Activated CD4-positive, alpha-beta T cell treated with anti-CD3 and anti-CD28 coated beads, Interleukin-2, amount 50 U/mL, for 48 hours (primary cell): ENCODE results near the gene TEX44.

Experiments used
- DNase-seq, 2 experiments: peaks; one replicate each; pipeline ENCODE4 v3.0.0-alpha.2; 2020

Gene TEX44

GRCh38 chr2:231634951-231635875 lies 42.5 kb downstream of the TEX44 start:
- DNase-seq = no peak

GRCh38 chr2:231640241-231640640 lies 47.6 kb downstream of the TEX44 start:
- DNase-seq = no peak

- DNase-seq = no peak
These were observed 48.0 kb downstream of the TEX44 start for GRCh38 chr2:231640641-231641111.

- DNase-seq = peak; percentile 71 to 80
These were observed 50.2 kb downstream of the TEX44 start for GRCh38 chr2:231642631-231643494.

GRCh38 chr2:231643495-231643888 lies 50.8 kb downstream of the TEX44 start:
- DNase-seq = no peak
